HEK293T (cell line): ENCODE measurements around the gene MAN1C1.

Source experiments
- CTCF ChIA-PET: fragments of 350-600 bp; formaldehyde crosslinking; extraction: SDS; loops from one replicate; lab custom pipeline; 2021; ENCODE audit warnings: antibody characterized with exemption, inconsistent platforms; lab: Yijun Ruan, JAX
- POLR2A ChIA-PET: fragments of 350-600 bp; formaldehyde crosslinking; extraction: SDS; loops from one replicate; lab custom pipeline; 2020; ENCODE audit warnings: antibody characterized with exemption, inconsistent platforms; lab: Yijun Ruan, JAX
- DNase-seq: peaks from one replicate; pipeline ENCODE4 v3.0.0; 2012; ENCODE audit warnings: mixed read lengths; ENCODE audit errors: extremely low spot score
- ARNT ChIP-seq: fragments of 450-650 bp; IDR thresholded peaks from 2 replicates; pipeline ENCODE4 v1.6.1; 2017; ENCODE audit warnings: mild to moderate bottlenecking
- BHLHE40 ChIP-seq: fragments of 450-650 bp; IDR thresholded peaks from 2 replicates; pipeline ENCODE4 v1.6.1; 2016; ENCODE audit warnings: mild to moderate bottlenecking, moderate library complexity, borderline replicate concordance
- CTBP1 ChIP-seq: fragments of 450-650 bp; IDR thresholded peaks from 2 replicates; pipeline ENCODE4 v1.6.1; 2016; ENCODE audit warnings: borderline replicate concordance
- ELF4 ChIP-seq: fragments of 450-650 bp; IDR thresholded peaks from 2 replicates; pipeline ENCODE4 v1.6.1; 2017; ENCODE audit warnings: antibody characterized with exemption
- FOXA1 ChIP-seq: fragments of 450-650 bp; IDR thresholded peaks from 2 replicates; pipeline ENCODE4 v1.6.1; 2016; ENCODE audit warnings: mild to moderate bottlenecking
- FOXK2 ChIP-seq: fragments of 450-650 bp; IDR thresholded peaks from 2 replicates; pipeline ENCODE4 v1.6.1; 2016; ENCODE audit warnings: mild to moderate bottlenecking
- FOXM1 ChIP-seq: fragments of 450-650 bp; IDR thresholded peaks from 2 replicates; pipeline ENCODE4 v1.6.1; 2017; ENCODE audit warnings: mild to moderate bottlenecking, borderline replicate concordance
- HDGF ChIP-seq: fragments of 450-650 bp; IDR thresholded peaks from 2 replicates; pipeline ENCODE4 v1.6.1; 2017; ENCODE audit warnings: antibody characterized with exemption, borderline replicate concordance
- L3MBTL2 ChIP-seq: fragments of 450-650 bp; conservative IDR thresholded peaks from 2 replicates; pipeline ENCODE4 v1.6.1; 2016; ENCODE audit warnings: mild to moderate bottlenecking
- LEF1 ChIP-seq: fragments of 450-650 bp; IDR thresholded peaks from 2 replicates; pipeline ENCODE4 v1.6.1; 2017; ENCODE audit warnings: mild to moderate bottlenecking, borderline replicate concordance
- NFRKB ChIP-seq: fragments of 450-650 bp; IDR thresholded peaks from 2 replicates; pipeline ENCODE4 v1.6.1; 2016; ENCODE audit warnings: mild to moderate bottlenecking, moderate library complexity
- SP1 ChIP-seq: fragments of 450-650 bp; IDR thresholded peaks from 2 replicates; pipeline ENCODE4 v1.6.1; 2017
- SUZ12 ChIP-seq: fragments of 450-650 bp; IDR thresholded peaks from 2 replicates; pipeline ENCODE4 v1.6.1; 2016; ENCODE audit warnings: mild to moderate bottlenecking
- TARDBP ChIP-seq: fragments of 450-650 bp; IDR thresholded peaks from 2 replicates; pipeline ENCODE4 v1.6.1; 2016
- ZNF384 ChIP-seq: fragments of 450-650 bp; IDR thresholded peaks from 2 replicates; pipeline ENCODE4 v1.6.1; 2016
- TF ChIP-seq, protein P1 (sequence below): fragments of 450-650 bp; IDR thresholded peaks from 2 replicates; pipeline ENCODE4 v1.6.1; 2016

MAN1C1 gene

DNA sequence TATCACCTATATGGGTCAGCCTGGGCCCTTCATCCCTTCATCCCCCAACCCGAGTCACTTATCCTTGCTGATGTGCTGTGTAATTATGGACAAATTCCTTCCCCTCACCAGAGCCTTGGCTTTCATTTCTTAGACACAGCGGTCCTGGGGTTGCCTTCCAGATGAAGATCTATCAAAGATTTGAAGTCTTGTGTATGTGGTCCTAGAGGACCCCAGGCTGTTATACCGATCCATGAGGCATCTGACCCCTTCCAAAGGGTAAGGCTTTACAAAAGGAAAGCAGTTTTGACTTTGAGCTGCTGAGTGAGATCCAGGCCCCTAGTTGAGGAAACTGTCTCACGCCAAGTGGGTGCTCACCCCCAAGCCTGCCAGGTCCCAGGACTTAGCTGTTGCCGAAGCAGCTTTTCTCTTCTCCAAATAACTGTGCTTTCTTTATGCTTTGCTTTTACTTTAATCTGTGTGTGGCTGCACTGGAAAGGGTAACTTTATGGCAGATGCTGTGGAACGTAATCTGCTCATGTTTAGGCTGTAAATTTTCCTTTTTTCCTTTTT is 37.6 kb downstream of the MAN1C1 start:
- DNase-seq = no peak
- TF ChIP-seq HDGF = no peak
- TF ChIP-seq SUZ12 = no peak
- TF ChIP-seq FOXK2 = no peak
- no peak for TF ChIP-seq NFRKB
- no peak for TF ChIP-seq FOXM1
- no peak for TF ChIP-seq TARDBP
- CTCF ChIA-PET = no interaction called here
- POLR2A ChIA-PET = no interaction called here

DNA sequence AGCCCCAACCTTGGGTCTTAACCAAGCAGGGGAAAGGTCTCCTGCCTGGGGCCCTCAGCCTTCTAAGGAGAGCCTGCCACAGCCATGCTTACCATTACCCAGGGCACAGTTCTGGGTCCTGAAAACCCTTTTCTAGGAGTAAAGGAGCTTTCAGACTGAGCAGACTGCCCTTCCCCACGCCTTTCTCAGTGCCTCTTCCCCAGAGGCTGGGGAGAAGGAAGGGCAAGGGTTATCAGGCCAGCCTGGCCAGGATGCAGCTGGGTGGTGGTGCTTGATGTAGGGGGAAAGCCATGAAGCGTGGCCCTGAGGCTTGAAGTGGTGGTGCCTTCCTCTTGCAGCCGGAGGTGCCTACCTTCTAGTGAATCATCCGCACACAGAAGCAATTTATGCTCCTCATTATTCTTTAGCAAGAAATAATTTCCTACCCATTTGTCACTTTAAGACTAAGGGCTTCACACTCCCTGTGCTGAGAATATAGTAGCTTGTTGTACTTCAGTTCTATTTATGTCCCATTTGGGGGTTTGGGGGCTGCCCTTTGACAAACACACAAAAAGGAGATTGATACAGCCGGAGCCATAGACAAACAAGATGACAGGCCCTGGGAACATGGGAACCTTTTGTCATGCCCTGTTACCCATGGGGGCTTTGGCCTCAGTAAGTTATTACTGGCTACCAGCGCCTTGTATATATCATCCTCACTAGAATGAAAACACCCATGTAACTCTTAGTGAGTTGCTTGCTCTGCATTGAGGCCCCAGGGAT is 40.7 kb downstream of the MAN1C1 start:
- POLR2A ChIA-PET = no interaction called here
- no peak for TF ChIP-seq FOXA1
- TF ChIP-seq TARDBP = no peak
- no peak for TF ChIP-seq FOXM1
- no peak for TF ChIP-seq FOXK2
- TF ChIP-seq BHLHE40 = no peak
- no peak for TF ChIP-seq L3MBTL2
- TF ChIP-seq SUZ12 = no peak
- no peak for TF ChIP-seq SP1
- TF ChIP-seq ELF4 = no peak
- no peak for TF ChIP-seq NFRKB
- TF ChIP-seq LEF1 = no peak
- no peak for DNase-seq
- CTCF ChIA-PET = no interaction called here

DNA sequence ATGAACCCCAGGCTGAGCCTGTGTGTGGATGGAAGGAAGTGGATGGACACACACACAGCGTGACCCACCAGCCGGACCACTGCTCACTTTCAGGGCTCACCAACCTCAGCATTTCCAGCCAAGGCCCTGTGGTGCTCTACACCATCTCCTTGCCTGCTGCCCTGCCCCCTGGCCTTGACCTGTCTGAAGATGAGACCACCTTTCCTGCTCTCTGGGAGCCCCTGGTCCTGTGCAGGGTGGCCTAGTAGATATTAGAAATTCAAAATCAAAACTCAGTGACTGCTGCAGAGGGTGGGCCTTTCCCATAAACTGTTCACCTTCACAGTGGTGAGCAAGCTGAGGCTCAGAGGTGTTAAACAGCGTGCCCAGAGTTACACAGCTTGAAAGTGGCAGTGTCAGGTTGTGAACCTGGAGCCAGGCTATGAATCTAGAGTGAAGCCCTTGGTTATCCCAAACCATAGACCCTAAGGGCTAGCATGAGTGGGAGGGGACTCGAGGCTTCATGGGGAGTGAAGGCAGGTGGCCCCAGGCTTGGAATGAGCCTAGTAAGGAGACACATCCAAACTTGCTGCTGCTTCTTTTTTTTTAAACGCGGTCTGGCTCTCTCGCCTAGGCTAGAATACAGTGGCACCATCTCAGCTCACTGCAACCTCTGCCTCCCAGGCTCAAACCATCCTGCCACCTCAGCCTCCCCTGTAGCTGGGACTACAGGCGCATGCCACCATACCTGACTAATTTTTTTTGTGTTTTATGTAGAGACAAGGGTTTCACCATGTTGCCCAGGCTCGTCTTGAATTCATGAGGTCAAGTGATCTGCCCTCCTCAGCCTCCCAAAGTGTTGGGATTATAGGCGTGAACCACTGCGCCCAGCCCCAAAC is 41.5 kb downstream of the MAN1C1 start:
- ChIA-PET CTCF (no interaction called here), POLR2A (no interaction called here)
- TF ChIP-seq ELF4 (no peak), LEF1 (no peak), HDGF (no peak), CTBP1 (no peak), ARNT (no peak), NFRKB (no peak), FOXK2 (no peak), SP1 (no peak), L3MBTL2 (no peak), BHLHE40 (no peak), TARDBP (no peak), ZNF384 (no peak), SUZ12 (no peak), FOXA1 (no peak), FOXM1 (no peak)
- TF ChIP-seq, protein P1, sequence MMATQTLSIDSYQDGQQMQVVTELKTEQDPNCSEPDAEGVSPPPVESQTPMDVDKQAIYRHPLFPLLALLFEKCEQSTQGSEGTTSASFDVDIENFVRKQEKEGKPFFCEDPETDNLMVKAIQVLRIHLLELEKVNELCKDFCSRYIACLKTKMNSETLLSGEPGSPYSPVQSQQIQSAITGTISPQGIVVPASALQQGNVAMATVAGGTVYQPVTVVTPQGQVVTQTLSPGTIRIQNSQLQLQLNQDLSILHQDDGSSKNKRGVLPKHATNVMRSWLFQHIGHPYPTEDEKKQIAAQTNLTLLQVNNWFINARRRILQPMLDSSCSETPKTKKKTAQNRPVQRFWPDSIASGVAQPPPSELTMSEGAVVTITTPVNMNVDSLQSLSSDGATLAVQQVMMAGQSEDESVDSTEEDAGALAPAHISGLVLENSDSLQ = no peak
- no peak for DNase-seq

DNA sequence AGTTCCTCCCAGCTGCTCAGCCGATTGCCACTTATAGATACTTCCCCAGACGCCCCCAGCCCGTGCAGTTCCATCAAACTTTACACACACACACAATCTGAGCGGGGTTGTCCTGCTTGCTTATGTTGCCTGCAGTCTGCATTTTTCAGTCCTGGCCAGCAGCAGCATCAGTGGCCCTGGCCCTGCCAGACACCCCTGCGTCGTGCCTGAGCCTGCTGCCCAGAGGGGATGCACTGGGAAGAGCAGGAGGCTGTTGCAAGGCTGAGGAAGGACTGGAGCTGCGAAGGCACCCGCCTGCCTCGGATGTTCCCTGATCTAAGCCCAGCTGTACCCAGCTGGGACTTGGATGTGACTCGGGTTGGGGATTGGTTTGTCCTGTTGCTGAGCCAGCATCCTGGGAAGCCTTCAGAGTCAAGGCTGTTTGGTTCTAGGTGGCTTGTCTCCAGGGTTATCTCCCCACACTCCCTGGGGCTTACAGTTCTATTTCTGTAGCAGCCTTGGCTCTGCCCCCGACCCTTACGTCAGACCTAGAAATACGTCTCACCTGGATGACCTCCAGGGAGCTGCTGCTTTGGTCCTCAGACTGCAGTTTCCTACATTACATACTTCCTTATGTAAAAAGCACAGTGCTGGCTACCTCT is 42.3 kb downstream of the MAN1C1 start:
- no peak for TF ChIP-seq CTBP1
- TF ChIP-seq FOXA1 = no peak
- TF ChIP-seq L3MBTL2 = no peak
- TF ChIP-seq LEF1 = no peak
- TF ChIP-seq BHLHE40 = no peak
- TF ChIP-seq ARNT = no peak
- no peak for TF ChIP-seq NFRKB
- TF ChIP-seq TARDBP = no peak
- TF ChIP-seq SUZ12 = no peak
- TF ChIP-seq, protein P1 = no peak
- TF ChIP-seq ELF4 = no peak
- TF ChIP-seq FOXM1 = no peak
- no peak for TF ChIP-seq FOXK2
- no peak for TF ChIP-seq ZNF384
- no peak for TF ChIP-seq HDGF
- TF ChIP-seq SP1 = no peak
- DNase-seq = no peak
- ChIA-PET CTCF (no interaction called here), POLR2A (no interaction called here)

DNA sequence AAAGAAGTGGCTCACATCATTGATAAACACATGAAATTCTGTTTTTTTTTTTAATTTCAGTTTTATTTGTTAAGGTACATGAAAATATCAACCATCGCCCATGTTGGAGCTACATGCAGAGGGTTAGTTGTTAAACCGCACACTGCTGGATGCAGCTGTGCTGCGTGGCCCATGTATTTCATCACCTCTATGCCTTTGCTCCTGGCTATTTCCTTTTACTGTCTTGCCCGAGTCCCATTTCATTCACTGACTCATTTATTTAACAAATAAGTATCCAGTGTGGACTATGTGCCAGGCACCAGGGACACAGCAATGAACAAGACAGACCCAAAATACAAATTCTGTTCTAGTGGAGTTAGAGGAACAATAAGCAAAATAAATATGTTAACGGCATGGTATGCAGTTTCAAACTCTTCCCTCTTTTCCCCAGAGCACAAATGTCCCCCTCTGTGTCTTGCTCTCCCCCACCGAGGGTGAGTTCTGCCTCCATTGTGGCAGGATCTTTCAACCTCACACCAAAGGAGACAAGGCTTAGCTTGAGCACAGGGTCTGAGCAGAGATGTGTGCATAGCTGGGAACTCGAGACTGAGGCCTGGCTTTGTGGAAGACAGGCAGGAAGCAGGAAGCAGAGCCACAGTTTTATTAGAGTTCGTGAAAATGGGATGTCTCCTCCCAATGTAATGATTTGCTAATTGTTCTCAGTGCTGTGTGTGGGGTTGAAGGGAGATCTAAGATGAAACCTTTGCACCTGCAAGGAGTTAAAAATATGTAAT is 44.6 kb downstream of the MAN1C1 start:
- ChIA-PET POLR2A (no interaction called here), CTCF (interaction anchor here (0.6 kb wide), 1 partner anchor 33 kb away, joined by 3 read pairs; no protein-coding TSS in a partner anchor)
- TF ChIP-seq L3MBTL2 = no peak
- no peak for TF ChIP-seq SUZ12
- TF ChIP-seq FOXM1 = no peak
- no peak for TF ChIP-seq BHLHE40
- no peak for TF ChIP-seq SP1
- TF ChIP-seq FOXK2 = no peak
- no peak for TF ChIP-seq CTBP1
- no peak for TF ChIP-seq NFRKB
- TF ChIP-seq TARDBP = no peak
- no peak for TF ChIP-seq ELF4
- no peak for TF ChIP-seq LEF1
- TF ChIP-seq, protein P1 = no peak
- no peak for TF ChIP-seq HDGF
- TF ChIP-seq ZNF384 = no peak
- no peak for TF ChIP-seq ARNT
- no peak for DNase-seq
